HEK293T (cell line): ENCODE data around the gene ADGRG7.

Source experiments
- ARNT ChIP-seq: fragments of 450-650 bp; IDR thresholded peaks from 2 replicates; pipeline ENCODE4 v1.6.1; 2017; ENCODE audit warnings: mild to moderate bottlenecking
- BHLHE40 ChIP-seq: fragments of 450-650 bp; IDR thresholded peaks from 2 replicates; pipeline ENCODE4 v1.6.1; 2016; ENCODE audit warnings: mild to moderate bottlenecking, moderate library complexity, borderline replicate concordance
- ELF4 ChIP-seq: fragments of 450-650 bp; IDR thresholded peaks from 2 replicates; pipeline ENCODE4 v1.6.1; 2017; ENCODE audit warnings: antibody characterized with exemption
- FOXA1 ChIP-seq: fragments of 450-650 bp; IDR thresholded peaks from 2 replicates; pipeline ENCODE4 v1.6.1; 2016; ENCODE audit warnings: mild to moderate bottlenecking
- FOXK2 ChIP-seq: fragments of 450-650 bp; IDR thresholded peaks from 2 replicates; pipeline ENCODE4 v1.6.1; 2016; ENCODE audit warnings: mild to moderate bottlenecking
- FOXM1 ChIP-seq: fragments of 450-650 bp; IDR thresholded peaks from 2 replicates; pipeline ENCODE4 v1.6.1; 2017; ENCODE audit warnings: mild to moderate bottlenecking, borderline replicate concordance
- HDGF ChIP-seq: fragments of 450-650 bp; IDR thresholded peaks from 2 replicates; pipeline ENCODE4 v1.6.1; 2017; ENCODE audit warnings: antibody characterized with exemption, borderline replicate concordance
- L3MBTL2 ChIP-seq: fragments of 450-650 bp; conservative IDR thresholded peaks from 2 replicates; pipeline ENCODE4 v1.6.1; 2016; ENCODE audit warnings: mild to moderate bottlenecking
- NFRKB ChIP-seq: fragments of 450-650 bp; IDR thresholded peaks from 2 replicates; pipeline ENCODE4 v1.6.1; 2016; ENCODE audit warnings: mild to moderate bottlenecking, moderate library complexity
- SP1 ChIP-seq: fragments of 450-650 bp; IDR thresholded peaks from 2 replicates; pipeline ENCODE4 v1.6.1; 2017
- SUZ12 ChIP-seq: fragments of 450-650 bp; IDR thresholded peaks from 2 replicates; pipeline ENCODE4 v1.6.1; 2016; ENCODE audit warnings: mild to moderate bottlenecking
- TARDBP ChIP-seq: fragments of 450-650 bp; IDR thresholded peaks from 2 replicates; pipeline ENCODE4 v1.6.1; 2016
- ZNF384 ChIP-seq: fragments of 450-650 bp; IDR thresholded peaks from 2 replicates; pipeline ENCODE4 v1.6.1; 2016

GRCh38 chr3:100640633-100641032 is 31.2 kb downstream of the ADGRG7 start:
- no peak for TF ChIP-seq ZNF384
- no peak for TF ChIP-seq FOXA1
- TF ChIP-seq SUZ12, result no peak
- TF ChIP-seq FOXM1, result no peak
- TF ChIP-seq BHLHE40, result no peak
- no peak for TF ChIP-seq ELF4
- no peak for TF ChIP-seq TARDBP
- TF ChIP-seq L3MBTL2, result no peak
- no peak for TF ChIP-seq ARNT
- no peak for TF ChIP-seq HDGF
- TF ChIP-seq FOXK2, result no peak
- TF ChIP-seq NFRKB, result no peak
- no peak for TF ChIP-seq SP1
